HG03045 (cell line): ENCODE results near the gene WHRN.
A peak's percentile ranks its signal among the peaks of the same experiment; 100 is the strongest.

Source experiments
- ATAC-seq: cut with Tn5 transposase; IDR thresholded peaks from one replicate; pipeline ENCODE4 v1.9.1; 2021; ENCODE audit warnings: mild to moderate bottlenecking, moderate library complexity; ENCODE audit not compliant: unreplicated experiment

The WHRN gene

DNA sequence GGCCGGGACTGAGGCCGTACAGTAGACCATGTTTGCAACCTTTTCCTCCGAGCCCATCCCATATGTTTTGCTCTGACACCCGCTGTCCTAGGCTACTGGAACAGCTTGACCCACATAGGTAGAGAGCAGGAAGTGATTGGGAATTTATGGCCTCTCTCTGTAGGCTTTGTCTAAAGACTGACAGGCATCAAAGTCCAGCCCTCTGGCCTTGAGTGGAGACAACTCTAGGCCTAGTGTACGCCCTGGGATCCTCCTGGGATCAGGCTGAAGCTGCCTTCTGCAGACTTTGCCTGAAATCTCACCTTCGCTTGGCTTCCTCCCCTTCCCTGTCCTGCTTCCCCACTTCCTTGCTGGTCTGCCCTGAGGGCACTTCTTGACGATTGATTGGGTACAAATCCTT, 103.9 kb downstream of the WHRN start:
- ATAC-seq: no peak

GRCh38 chr9:114400772-114401171, 104.5 kb downstream of the WHRN start:
- no peak for ATAC-seq

- ATAC-seq: no peak
These were observed 105.1 kb downstream of the WHRN start for GRCh38 chr9:114400219-114400618.

- ATAC-seq: no peak
These were observed 105.9 kb downstream of the WHRN start for GRCh38 chr9:114399381-114399780.

GRCh38 chr9:114397848-114398605, 107.2 kb downstream of the WHRN start:
- ATAC-seq: peak; percentile 81

DNA sequence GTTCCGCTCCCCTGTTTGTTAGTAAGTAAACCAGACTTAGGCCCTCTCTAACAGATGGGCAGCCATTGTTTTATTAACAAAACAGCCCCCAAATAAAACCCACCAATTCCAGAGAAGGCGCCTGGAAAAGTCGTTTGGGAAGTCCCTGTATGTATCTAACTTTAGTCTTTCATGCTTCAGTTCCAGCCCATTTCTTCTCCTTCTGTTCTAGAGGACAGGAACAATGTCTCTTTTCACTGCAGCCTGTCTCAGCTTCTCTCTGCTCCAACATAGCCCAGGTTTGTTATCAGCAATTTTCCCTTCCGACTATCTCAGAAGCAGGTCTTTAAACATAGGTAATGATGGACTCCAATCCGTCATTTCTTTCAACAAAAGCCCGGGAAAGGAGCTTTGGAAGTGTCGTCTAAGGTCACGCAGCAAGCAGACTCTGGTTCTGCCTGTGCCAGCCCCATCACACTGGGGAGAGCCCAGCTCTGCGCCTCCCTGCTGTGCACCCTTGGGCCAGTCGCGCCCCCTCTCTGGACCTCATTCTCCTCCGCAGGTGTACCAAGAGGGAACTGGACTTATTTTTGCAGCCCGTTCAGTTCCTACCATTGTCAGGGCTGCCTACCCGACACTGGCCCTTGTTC, 107.9 kb downstream of the WHRN start:
- ATAC-seq: no peak

DNA sequence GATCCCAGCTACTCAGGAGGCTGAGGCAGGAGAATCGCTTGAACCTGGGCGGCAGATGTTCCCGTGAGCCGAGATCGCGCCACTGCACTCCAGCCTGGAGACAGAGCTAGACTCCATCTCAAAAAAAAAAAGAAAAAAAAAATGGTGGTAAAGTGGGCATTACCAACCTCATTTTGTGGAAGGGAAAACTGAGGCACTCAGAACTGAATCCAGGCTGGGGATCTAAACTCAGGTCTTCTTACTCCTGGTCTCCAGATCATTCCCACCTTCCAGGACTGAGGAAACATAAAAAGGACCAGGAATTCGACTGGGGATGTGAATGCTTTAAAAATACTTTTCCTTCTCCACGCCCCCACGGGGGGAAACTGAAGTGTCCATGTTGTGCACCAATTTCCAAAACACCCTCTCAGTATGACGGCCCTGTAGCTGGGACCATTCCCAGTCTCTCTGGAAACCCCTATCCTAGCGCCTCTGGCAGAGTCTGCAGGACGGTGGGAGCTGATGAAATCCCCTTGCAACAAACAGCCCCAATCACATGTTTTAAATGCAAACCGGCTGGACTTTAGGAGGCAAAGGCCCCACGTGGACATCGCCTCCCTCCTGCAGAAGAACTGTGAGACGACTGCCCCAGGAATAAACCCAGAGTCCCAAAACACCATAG, 108.6 kb downstream of the WHRN start:
- no peak for ATAC-seq

DNA sequence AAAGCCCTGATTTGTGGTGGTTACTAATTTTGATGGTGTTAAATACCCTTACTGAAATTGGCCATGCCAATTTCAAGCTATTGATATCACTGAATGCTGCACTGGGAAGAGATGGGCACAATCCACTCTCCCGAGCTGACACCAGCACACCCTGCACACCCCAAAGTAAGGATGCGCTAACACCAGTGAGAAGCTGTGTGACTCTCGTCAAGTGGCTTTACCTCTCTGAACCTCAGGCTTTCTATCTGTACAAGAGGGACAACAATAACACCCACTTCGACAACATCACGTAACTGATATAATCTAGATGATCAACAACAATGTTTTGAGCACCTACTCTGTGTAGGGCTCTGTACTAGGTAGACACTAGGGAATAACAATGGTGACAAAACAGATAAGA, 109.5 kb downstream of the WHRN start:
- ATAC-seq: no peak

DNA sequence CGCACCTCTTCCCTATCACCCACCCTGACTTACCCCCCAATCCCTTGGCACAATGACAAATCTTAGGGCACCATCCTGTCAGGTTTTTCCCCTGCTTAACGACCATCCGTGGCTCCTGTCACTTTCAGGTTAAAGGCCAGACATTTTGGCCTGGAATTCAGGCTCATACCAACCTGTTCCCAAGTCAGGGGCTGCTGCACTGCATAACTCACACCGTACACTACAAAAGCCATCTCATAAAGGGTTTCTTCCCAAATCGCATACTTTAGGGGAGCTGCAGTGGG, 110.0 kb downstream of the WHRN start:
- no peak for ATAC-seq

DNA sequence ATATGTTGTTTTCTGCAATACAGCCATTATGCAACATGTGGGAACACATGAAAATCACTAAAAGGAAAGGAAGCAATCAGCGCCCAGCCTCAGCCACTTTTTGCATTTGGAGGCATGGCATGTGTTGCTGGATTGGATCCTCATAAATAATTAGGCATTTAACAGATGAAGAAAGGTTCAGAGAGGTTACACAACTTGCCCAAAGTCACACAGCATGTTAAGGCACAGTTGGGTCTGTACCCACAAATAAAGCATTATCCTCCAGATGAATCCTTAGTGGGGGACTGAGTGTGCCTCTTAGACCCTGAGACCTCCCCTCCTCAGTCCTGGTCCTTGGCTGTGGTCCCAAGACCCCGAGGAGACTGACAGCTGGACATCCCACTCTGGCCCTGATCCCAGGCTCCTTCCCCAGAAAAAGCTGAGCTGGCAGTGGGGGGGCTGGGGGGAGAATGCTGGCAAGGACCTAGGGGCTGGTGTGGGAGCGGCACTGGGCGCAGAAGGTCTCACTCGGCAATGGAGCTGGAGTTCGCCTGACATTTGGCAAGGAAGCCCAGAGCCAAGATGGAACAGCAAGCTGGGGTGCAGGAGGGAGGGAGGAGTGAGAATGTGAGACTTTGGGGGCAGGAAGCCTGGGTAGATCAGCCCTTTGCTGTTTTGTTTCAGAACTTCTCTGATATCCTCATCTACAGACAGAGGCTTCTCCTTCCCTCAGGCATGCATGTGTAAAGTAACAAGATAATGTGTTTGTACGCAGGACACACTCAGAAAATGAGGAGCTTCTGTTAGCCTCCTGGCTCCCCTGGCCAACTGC, 110.5 kb downstream of the WHRN start:
- no peak for ATAC-seq

DNA sequence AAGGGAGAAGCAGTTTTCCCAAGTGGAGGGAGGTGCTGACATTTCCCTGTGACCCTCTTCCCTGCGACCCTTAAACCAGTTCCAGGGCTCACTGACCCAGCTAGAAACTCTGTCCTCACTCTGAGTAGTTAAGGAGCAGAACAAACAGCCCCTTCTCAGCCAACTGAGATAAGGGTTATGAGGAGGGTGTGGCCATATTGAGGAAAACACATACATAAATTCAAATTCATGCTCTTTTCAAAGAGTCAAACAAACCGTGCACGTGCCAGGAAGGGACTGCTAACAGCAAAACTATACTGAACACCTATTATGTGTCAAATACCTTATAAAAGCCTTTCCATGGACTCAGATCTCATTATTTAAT, 112.5 kb downstream of the WHRN start:
- no peak for ATAC-seq

DNA sequence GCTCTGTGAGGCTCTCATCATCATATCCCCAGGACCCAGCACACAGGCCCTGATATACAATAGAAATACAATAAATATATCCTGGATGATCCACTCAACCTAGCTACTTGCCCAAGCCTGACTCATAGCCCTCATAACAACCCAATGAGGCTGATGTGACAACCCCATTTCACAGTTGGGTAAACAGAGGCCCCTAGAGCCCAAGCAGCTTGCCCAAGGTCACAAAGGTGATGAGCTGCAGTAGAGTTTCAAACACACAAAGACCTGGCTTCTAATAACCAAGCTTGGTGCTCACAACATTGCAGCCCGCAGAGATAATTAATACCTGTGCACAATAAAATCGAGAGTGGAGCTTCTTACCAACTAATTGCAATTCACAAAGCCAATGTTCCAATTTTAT, 114.3 kb downstream of the WHRN start:
- ATAC-seq: no peak

- ATAC-seq: no peak
These were observed 115.5 kb downstream of the WHRN start for GRCh38 chr9:114389612-114390368.

DNA sequence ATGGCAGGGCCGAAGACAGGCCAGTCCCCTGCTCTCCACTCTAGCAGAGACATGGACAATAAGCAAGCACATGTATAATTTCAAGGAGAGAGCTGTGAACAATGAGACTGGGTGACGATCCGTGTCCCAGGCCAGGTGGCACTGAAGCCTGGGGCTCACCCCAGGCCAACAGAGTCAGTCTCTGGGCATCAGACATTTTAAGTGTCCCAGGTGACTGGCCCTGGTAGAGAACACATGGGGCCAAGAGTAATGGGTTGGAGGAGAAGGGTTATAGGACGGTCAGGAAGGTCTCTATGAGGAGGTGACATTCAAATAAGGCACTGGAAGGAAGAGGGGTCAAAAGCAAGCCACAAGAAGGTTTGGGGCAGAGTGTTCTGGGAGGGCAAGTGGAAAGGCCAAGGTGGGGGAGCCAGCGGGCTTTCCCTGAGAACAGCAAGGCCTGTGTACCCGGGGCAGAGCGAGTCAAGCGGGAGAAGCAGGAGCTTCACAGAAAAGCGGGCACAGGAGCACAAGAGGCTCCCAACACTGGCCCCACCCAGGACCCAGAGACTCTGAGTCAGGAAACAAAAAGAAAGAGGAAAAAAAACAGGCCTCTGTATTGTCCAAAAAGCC, 116.4 kb downstream of the WHRN start:
- ATAC-seq: no peak

- no peak for ATAC-seq
These were observed 117.0 kb downstream of the WHRN start for GRCh38 chr9:114388357-114388682.

DNA sequence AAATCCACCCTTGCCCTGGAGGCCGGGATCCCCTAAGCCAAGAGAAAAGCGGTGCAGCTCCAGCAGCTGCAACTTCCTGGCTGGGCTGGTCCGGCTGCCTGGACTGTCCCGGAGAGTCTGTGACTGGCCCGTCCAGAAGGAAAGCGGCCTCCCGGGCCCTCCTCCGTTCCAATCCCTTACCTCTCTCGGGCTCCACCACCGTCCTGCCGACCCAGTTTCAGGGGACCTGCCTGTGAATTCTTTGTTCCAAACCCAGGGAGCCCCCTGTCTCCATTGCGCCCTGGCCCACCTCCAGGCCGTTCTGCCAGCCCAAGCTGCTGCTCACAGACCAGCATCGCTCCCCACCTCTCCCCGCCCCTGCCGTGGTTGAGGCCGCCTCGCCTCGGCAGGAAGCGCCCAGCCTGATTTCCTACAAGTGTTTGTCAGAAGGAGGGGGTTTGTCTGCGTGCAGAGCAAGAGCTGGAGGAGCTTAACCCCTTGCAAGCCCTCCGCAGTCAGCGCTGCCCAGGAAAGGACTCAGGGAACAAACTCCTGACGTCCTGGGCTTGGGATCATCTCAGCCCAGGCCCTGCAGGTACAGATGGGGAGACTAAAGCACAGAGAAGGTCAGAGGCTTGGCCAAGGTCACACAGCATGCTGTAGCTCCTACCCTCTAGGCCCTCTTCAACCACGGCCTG, 117.5 kb downstream of the WHRN start, which contains the start of gene AKNA:
TSS of gene AKNA (minus strand) at position 303 of the 677 bp plus-strand sequence. CDS start 6,649 bp downstream, outside the sequence.
- peak; percentile 28 for ATAC-seq

DNA sequence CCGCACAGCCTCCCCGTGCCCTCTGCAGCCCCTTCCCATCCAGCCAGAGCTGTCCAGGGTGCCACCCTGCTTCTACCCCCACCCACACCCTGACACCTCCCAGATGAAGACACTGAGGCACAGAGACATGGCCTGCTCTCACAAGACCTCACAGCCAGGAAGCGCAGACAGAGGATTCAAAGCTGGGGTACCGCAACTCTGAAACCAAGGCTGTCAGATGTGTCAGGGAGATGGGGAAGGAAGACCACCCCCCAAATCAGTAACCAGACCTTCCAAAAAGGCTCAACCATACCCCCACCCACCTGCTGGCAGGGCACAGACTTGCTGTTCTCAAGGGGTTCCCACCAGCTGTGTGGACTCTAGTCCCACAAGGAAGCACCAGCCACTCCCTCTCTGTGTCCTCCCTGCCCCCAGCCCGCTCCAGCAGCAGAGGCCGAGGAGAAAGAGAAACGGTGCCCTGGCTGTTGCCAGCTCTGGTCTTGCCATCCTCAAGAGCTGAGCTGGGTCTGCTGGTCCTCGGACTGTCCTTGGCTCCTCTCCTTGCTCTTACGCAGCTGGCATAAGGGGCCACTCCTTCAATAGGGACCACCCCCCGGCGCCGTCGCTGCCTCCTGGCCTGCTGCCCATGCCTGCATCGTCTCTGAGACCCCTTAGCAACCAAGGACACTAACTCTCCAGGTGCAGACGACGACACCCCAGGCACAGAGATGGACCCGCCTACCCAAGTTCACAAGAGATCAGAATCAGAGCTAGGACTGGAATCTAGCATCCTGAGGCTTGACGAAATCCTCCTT, 118.2 kb downstream of the WHRN start:
- ATAC-seq: no peak

GRCh38 chr9:114386361-114386885, 118.8 kb downstream of the WHRN start:
- ATAC-seq: no peak
